ENCODE data around the gene BLTP1.
"Not testable (repeated sequence)": the region's sequence is repeated elsewhere in the genome, so short reads cannot be mapped to it uniquely, and the experiment has no call there.

Gene BLTP1, protein sequence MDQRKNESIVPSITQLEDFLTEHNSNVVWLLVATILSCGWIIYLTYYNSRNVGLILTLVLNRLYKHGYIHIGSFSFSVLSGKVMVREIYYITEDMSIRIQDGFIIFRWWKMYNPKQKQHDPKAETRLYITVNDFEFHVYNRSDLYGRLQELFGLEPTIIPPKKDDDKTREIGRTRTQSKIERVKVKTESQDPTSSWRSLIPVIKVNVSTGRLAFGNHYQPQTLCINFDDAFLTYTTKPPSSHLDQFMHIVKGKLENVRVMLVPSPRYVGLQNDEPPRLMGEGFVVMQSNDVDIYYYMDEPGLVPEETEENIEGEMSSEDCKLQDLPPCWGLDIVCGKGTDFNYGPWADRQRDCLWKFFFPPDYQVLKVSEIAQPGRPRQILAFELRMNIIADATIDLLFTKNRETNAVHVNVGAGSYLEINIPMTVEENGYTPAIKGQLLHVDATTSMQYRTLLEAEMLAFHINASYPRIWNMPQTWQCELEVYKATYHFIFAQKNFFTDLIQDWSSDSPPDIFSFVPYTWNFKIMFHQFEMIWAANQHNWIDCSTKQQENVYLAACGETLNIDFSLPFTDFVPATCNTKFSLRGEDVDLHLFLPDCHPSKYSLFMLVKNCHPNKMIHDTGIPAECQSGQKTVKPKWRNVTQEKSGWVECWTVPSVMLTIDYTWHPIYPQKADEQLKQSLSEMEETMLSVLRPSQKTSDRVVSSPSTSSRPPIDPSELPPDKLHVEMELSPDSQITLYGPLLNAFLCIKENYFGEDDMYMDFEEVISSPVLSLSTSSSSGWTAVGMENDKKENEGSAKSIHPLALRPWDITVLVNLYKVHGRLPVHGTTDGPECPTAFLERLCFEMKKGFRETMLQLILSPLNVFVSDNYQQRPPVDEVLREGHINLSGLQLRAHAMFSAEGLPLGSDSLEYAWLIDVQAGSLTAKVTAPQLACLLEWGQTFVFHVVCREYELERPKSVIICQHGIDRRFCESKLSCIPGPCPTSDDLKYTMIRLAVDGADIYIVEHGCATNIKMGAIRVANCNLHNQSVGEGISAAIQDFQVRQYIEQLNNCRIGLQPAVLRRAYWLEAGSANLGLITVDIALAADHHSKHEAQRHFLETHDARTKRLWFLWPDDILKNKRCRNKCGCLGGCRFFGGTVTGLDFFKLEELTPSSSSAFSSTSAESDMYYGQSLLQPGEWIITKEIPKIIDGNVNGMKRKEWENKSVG (N-terminal part only)

DNA sequence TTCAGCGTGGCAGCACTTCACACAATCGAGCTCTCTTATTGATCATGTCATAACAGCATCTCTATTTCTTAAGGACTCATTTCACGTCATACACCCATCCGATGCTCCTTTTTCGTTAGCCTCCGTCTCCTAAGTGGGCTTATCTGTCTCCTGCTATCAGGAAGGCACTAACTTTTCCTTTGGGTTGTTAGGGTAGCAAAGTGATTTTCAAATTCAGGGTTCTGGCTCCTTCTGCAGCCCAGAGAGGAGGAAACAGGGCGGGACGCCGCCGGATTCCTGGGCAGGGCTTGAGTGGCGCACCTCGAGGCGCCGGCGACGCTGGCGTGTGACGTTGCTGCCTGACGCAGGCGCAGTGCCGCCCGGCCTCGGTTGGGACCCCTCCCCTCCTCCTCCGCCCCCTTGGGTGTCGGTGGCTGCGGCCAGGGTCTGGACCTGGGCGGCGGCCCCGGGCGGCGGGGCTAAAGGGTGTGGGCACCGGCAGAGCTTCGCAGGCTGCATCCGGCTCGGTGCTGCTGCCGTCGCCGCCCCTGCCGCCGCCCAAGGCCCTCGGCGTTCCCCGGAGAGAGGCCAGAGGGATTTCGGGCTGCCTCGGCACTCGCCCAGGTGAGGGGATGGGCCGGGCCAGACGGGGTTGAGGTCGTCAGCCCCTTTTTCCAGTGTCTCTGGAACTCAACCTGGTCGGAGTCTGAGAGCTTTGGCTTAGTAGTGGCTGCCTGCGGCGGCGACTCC lies at the start of gene BLTP1:
TSS of gene BLTP1 (plus strand) at position 350 of the 729 bp plus-strand sequence. CDS start 18,317 bp downstream, outside the sequence.
- peak; percentile 28 for DNase-seq (ENCODE audit: low read depth)

GRCh38 chr4:122104184-122104583 lies 47.9 kb upstream of the BLTP1 start:
- DNase-seq (ENCODE audit: low read depth), result no peak

DNA sequence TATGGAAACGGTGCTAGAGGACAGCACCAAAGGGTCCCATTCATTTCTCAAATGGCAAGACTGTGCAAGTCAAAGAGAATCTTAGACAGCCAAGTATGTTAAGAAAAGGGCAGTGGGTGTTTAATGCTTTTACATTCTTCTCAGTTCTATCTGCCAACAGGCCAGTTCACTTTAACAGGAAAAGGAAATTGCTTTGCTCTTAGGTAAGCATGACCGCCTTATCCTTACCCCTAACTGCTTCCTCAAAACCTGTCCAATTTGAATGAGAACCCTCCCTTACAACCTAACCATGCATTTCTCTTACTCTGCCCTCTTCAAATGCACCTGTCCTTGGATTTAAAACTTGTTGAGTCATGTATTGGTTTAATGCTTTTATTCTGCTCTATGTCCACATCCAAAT lies 44.5 kb upstream of the BLTP1 start:
- no peak for DNase-seq (ENCODE audit: low read depth)

DNA sequence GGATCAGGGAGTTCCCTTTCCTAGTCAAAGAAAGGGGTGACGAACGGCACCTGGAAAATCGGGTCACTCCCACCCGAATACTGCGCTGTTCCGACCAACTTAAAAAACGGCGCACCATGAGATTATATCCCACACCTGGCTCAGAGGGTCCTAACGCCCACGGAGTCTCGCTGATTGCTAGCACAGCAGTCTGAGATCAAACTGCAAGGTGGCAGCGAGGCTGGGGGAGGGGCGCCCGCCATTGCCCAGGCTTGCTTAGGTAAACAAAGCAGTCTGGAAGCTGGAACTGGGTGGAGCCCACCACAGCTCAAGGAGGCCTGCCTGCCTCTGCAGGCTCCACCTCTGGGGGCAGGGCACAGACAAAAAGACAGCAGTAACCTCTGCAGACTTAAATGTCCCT lies 41.8 kb upstream of the BLTP1 start:
- DNase-seq (ENCODE audit: low read depth), result not testable (repeated sequence)

DNA sequence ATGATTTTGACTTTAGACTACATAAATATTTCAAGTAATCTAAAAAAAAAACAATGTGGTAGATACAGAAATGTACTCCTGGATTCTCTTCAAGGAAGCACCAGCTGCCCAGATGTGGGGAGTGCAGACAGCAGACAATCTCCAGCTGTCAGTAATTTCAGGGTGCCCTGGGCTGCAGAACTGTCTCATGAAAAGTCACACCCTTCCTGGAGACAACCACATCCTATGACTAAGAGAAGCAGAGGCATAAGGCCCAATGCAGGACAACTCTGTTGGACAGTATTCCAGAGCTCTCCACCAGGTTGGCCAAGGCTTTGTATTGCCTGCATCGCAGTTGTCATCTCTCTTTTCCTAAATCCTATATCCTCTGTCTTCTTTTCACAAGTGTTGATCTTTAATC lies 34.4 kb upstream of the BLTP1 start:
- DNase-seq (ENCODE audit: low read depth), result no peak

DNA sequence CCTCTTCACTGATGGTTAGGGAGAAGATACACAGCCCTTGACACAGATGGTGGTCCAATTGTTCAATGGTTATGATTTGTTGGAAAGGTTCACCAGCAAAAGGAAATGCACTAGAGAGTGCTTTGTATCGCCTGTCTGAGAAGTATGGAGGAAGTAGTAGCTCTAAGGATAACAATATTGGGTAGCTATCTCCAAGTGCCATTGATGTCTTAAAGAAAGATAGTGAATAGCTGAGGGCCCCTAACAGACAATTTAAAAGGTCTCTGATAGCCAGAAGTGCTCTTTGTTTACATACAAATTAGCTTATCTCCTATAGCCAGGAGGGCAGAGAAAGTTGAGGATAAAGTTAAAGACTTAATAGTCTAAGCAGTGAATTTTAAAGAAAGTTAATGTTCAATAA lies 33.9 kb upstream of the BLTP1 start:
- no peak for DNase-seq (ENCODE audit: low read depth)

GRCh38 chr4:122119739-122120138 lies 32.4 kb upstream of the BLTP1 start:
- DNase-seq (ENCODE audit: low read depth), result no peak

DNA sequence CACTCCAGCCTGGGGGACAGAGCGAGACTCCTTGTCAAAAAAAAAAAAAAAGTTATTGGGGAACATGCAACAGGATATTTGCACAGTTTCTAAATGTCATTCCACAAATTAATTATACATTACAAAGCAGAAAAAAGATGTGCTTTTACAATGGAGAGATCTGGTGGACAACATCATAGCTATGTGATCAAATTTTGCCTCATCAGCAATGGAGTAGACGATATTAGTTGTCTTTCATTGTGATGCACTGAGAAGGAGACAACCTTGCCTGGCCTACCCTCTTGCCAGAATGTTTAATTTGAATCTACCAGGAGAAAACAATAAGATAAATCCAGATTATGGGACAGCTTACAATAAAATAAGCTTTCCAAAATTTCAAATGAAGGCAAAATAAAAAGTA lies 30.5 kb upstream of the BLTP1 start:
- DNase-seq (ENCODE audit: low read depth), result no peak

GRCh38 chr4:122122083-122122482 lies 30.0 kb upstream of the BLTP1 start:
- DNase-seq (ENCODE audit: low read depth), result no peak

GRCh38 chr4:122129061-122129460 lies 23.1 kb upstream of the BLTP1 start:
- no peak for DNase-seq (ENCODE audit: low read depth)

DNA sequence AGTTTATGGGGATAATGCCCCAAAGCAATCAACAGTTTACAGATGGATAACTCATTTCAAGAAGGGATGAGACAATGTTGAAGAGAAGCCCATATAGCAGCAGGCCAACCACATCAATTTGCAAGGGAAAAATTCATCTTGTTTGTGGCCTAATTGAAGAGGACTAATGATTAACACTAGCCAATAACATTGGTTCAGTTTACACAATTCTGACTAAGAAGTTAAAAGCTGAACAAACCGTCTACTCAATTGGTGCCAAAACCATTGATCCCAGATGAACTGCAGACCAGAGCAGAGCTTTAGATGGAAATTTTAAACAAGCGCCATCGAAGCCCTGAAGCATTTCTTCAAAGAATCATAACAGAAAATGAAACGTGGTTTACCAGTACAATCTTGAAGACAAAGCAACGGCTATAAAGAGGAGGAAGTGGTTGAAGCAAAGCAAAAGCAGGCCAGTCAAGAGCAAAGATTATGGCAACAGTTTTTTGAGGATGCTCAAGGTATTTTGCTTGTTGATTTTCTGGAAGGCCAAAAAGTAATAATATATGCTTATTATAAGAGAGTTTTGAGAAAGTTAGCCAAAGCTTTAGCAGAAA lies 20.5 kb upstream of the BLTP1 start:
- no peak for DNase-seq (ENCODE audit: low read depth)

DNA sequence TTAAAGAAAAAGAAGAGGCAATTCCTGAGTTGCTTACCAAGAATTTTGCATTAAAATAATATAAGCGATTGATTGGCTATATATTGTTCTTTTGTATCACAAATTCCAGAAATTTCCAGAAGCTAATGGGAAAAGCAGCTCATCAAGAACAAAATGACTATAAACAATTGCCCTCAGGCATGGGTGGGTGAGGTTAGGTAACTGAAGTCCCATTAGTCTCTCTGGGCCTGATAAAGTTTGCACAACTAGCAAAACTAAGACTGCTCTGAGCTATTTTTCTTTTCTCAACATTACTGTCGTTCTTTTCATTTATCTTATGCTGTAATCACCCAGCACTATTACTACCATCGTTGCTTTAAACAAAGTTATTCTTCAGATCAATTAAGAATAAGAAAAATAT lies 19.2 kb upstream of the BLTP1 start:
- no peak for DNase-seq (ENCODE audit: low read depth)

- no peak for DNase-seq (ENCODE audit: low read depth)
Observed at GRCh38 chr4:122139139-122139538, 13.0 kb upstream of the BLTP1 start.

GRCh38 chr4:122140834-122141233 lies 11.3 kb upstream of the BLTP1 start:
- no peak for DNase-seq (ENCODE audit: low read depth)

DNA sequence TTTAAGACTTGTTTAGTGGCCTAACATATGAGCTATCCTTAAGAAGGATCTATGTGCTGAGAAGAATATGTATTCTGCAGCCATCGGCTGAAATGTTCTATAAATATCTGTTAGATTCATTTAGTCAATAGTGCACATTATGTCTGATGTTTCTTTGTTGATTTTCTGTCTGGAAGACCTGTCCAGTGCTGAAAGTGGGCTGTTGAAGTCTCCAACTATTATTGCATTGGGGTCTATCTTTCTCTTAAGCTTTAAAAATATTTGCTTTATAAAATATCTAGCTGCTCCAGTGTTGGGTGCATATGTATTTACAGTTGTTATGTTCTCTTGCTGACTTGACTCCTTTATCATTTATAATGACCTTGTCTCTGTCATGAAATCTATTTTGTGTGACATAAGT lies 9.4 kb upstream of the BLTP1 start:
- DNase-seq (ENCODE audit: low read depth), result no peak

DNA sequence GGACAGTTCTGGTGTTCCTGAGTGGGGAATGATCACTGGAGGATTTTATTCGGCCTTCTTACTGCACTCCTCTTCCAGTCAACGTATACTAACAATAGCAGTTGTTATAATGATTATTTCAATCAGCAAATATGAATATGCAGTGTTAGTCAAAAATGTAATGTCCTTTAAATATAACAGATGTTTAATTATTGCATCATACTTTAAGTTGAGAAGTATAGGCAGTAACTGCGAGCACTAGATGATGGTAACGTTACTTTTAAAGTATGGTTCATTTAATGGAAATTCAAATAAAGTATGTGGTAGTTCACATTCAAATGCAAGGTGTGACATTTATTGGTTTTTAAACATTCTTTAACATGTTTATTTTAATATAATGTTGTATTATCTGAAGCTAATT lies 5.5 kb upstream of the BLTP1 start:
- no peak for DNase-seq (ENCODE audit: low read depth)

GRCh38 chr4:122150931-122151330 lies 1.2 kb upstream of the BLTP1 start:
- DNase-seq (ENCODE audit: low read depth), result no peak

DNA sequence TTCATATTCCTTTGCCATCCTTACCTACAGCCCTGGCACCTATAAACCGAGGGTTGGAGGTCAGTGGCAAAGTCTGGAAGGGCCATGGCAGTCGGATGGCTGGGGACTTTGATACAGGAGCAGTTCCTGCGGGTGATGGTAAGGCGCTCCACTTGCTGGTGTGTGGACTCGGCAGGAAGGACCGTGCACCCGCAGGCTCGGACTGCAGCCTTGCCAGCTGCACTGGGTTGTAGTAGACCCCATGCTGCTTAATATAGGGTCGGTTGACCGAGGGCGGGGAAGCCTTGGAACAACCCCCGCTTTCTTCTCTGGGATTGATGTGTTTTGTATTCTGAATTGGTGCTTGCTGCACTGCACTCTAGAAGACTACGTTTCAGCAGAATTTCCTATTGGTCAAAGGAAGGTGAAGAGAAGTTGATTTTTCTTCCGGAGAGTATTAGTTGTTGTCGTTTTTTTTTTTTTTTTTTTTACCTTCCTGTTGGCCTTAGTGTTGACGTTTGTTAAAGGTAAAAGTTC lies 638 bp downstream of the BLTP1 start:
- DNase-seq (ENCODE audit: low read depth), result peak; percentile 1

GRCh38 chr4:122156819-122157218 lies 4.7 kb downstream of the BLTP1 start:
- DNase-seq (ENCODE audit: low read depth), result no peak

DNA sequence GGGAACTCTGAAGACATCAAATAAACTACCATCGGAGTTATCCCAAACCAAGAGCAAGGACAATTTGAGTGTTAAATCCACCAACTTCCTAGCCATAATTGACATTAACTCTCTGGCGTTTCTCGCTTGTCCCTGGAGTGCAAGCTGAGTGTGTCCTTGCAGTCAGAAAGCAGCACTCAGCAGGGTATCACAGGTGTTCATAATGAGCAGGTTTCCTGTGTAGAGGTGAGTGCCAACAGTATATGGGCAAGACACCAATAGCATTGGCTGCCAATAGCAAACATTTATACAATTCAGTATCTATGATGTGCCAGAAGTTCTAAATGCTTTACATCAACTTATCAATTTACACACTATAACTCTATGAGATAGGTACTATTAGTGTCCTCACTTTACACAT lies 11.2 kb downstream of the BLTP1 start:
- no peak for DNase-seq (ENCODE audit: low read depth)

GRCh38 chr4:122163767-122164166 lies 11.6 kb downstream of the BLTP1 start:
- no peak for DNase-seq (ENCODE audit: low read depth)

Measured in non-pigmented ciliary epithelial cell (primary cell).